H1 (cell line): Measurements from ENCODE around the gene KIF21A. TPM values are rescaled to one million over a fixed set of nuclear protein-coding genes. Genes with fewer than 3 reads are reported as not detected.

ENCODE experiments used
- CTCF ChIA-PET: fragments of 300-600 bp; sonication (Branson Sonifier 250); formaldehyde crosslinking; loops from one replicate; lab custom pipeline; 2021; ENCODE audit not compliant: partially characterized antibody; lab: Charles Lee
- POLR2A ChIA-PET: fragments of 300-600 bp; sonication (Branson Sonifier 250); formaldehyde crosslinking; loops from one replicate; lab custom pipeline; 2021; ENCODE audit warnings: inconsistent platforms; ENCODE audit not compliant: partially characterized antibody; lab: Charles Lee
- DNase-seq, 2 experiments: peaks; one replicate each; pipeline versions ENCODE4 v3.0.0 to v3.0.0-alpha.2; 2010 to 2022; ENCODE audit warnings: low spot score in 2 of 2, low read depth in 1 of 2, mixed read lengths in 1 of 2
- FAIRE-seq: peaks from 2 replicates; lab custom pipeline; 2011; peaks lifted over from hg19 to GRCh38; lab: Jason Lieb, UNC
- H2AFZ ChIP-seq: 2 replicates; pipeline ENCODE4 v1.8.1; 2012; ENCODE audit warnings: low read length, inconsistent platforms
- H2AK5ac ChIP-seq: 2 replicates; pipeline ENCODE4 v1.6.1; 2013; ENCODE audit warnings: low read depth, low read length
- H2BK120ac ChIP-seq: replicated peaks from 2 replicates; pipeline ENCODE3; 2013; ENCODE audit warnings: low read depth, low read length, inconsistent platforms
- H2BK12ac ChIP-seq: 2 replicates; pipeline ENCODE4 v1.6.1; 2013; ENCODE audit warnings: low read depth, low read length
- H2BK15ac ChIP-seq: 2 replicates; pipeline ENCODE4 v1.6.1; 2013; ENCODE audit warnings: low read length
- H2BK20ac ChIP-seq: 2 replicates; pipeline ENCODE4 v1.6.1; 2013; ENCODE audit warnings: low read length
- H2BK5ac ChIP-seq: 2 replicates; pipeline ENCODE4 v1.6.1; 2013; ENCODE audit warnings: low read depth, low read length
- H3K14ac ChIP-seq: 2 replicates; pipeline ENCODE4 v1.6.1; 2013; ENCODE audit warnings: inconsistent platforms; ENCODE audit not compliant: insufficient read length
- H3K18ac ChIP-seq: 2 replicates; pipeline ENCODE4 v1.6.1; 2013; ENCODE audit warnings: low read length; ENCODE audit errors: extremely low read depth
- H3K23ac ChIP-seq: 2 replicates; pipeline ENCODE4 v1.6.1; 2013; ENCODE audit warnings: inconsistent platforms; ENCODE audit not compliant: insufficient read length
- H3K23me2 ChIP-seq: 2 replicates; pipeline ENCODE4 v1.6.1; 2013; ENCODE audit warnings: low read depth, low read length
- H3K27ac ChIP-seq: 2 replicates; pipeline ENCODE4 v1.6.1; 2011; ENCODE audit warnings: low read depth, low read length, inconsistent platforms
- H3K27me3 ChIP-seq, 4 experiments: replicated peaks in 1 of 4; 1 replicate in 1 of 4; 2 replicates in 3 of 4; pipeline versions ENCODE4 v1.6.1 to v1.8.1; 2011 to 2013; ENCODE audit warnings: low read length in 3 of 4, mild to moderate bottlenecking in 3 of 4, inconsistent platforms in 2 of 4, mixed read lengths in 2 of 4, moderate library complexity in 1 of 4; ENCODE audit not compliant: control insufficient read depth in 3 of 4, insufficient read depth in 3 of 4; ENCODE audit errors: extremely low read depth in 1 of 4
- H3K36me3 ChIP-seq, 4 experiments: 2 replicates each; pipeline versions ENCODE4 v1.6.1 to v1.8.1; 2011 to 2013; ENCODE audit warnings: mild to moderate bottlenecking in 4 of 4, low read length in 3 of 4, moderate library complexity in 2 of 4, control low read depth in 1 of 4, inconsistent platforms in 1 of 4; ENCODE audit not compliant: insufficient read depth in 4 of 4, control insufficient read depth in 2 of 4
- H3K4ac ChIP-seq: replicated peaks from 2 replicates; pipeline ENCODE3; 2013; ENCODE audit warnings: low read length, low read depth, mixed read lengths, inconsistent platforms; ENCODE audit not compliant: insufficient read length
- H3K4me1 ChIP-seq, 4 experiments: replicated peaks in 1 of 4; 1 replicate in 1 of 4; 2 replicates in 3 of 4; pipeline versions ENCODE4 v1.6.1 to v1.8.1; 2011 to 2013; ENCODE audit warnings: low read length in 3 of 4, inconsistent platforms in 2 of 4, mixed read lengths in 1 of 4; ENCODE audit not compliant: insufficient read depth in 4 of 4, control insufficient read depth in 3 of 4
- H3K4me2 ChIP-seq, 2 experiments: 2 replicates each; pipeline versions ENCODE4 v1.6.1 to v1.8.1; 2011 to 2013; ENCODE audit warnings: low read depth in 2 of 2, low read length in 2 of 2, control low read depth in 1 of 2, inconsistent platforms in 1 of 2, mild to moderate bottlenecking in 1 of 2; ENCODE audit not compliant: insufficient read depth in 1 of 2
- H3K4me3 ChIP-seq, 4 experiments: fragments of 200-600, 300-600 bp in 1 of 4; sonication (generic), shearing (Covaris generic), sonication (Bioruptor Twin) in 1 of 4; 2 replicates each; pipeline versions ENCODE4 v1.5.1 to v1.8.1; 2011 to 2016; ENCODE audit warnings: low read length in 4 of 4, low read depth in 3 of 4, control low read depth in 2 of 4, inconsistent platforms in 2 of 4, mild to moderate bottlenecking in 2 of 4, mixed read lengths in 1 of 4, moderate library complexity in 1 of 4; ENCODE audit not compliant: insufficient read depth in 2 of 4; ENCODE audit errors: extremely low read depth in 1 of 4
- H3K56ac ChIP-seq: replicated peaks from 2 replicates; pipeline ENCODE3; 2013; ENCODE audit warnings: low read depth, mild to moderate bottlenecking, mixed read lengths, low read length, inconsistent platforms; ENCODE audit not compliant: insufficient read length
- H3K79me1 ChIP-seq: 2 replicates; pipeline ENCODE4 v1.6.1; 2013; ENCODE audit warnings: low read depth, low read length, control low read depth
- H3K79me2 ChIP-seq, 2 experiments: 2 replicates each; pipeline versions ENCODE4 v1.6.1 to v1.8.1; 2012 to 2013; ENCODE audit warnings: low read length in 2 of 2, mild to moderate bottlenecking in 2 of 2, inconsistent platforms in 1 of 2; ENCODE audit not compliant: insufficient read depth in 2 of 2, control insufficient read depth in 1 of 2
- H3K9ac ChIP-seq, 4 experiments: replicated peaks in 1 of 4; 1 replicate in 1 of 4; 2 replicates in 3 of 4; pipeline versions ENCODE4 v1.6.1 to v1.8.1; 2011 to 2013; ENCODE audit warnings: low read depth in 3 of 4, low read length in 3 of 4, control low read depth in 2 of 4, mild to moderate bottlenecking in 2 of 4, moderate library complexity in 2 of 4, inconsistent platforms in 1 of 4; ENCODE audit errors: extremely low read depth in 1 of 4
- H3K9me3 ChIP-seq, 2 experiments: 2 replicates each; pipeline versions ENCODE4 v1.6.1 to v1.8.1; 2012 to 2013; ENCODE audit warnings: mild to moderate bottlenecking in 2 of 2, moderate library complexity in 2 of 2, control low read depth in 1 of 2, inconsistent platforms in 1 of 2, low read depth in 1 of 2, low read length in 1 of 2, mixed read lengths in 1 of 2; ENCODE audit not compliant: insufficient read depth in 2 of 2
- H4K20me1 ChIP-seq, 2 experiments: replicated peaks in 1 of 2; 2 replicates each; pipeline versions ENCODE3 to v1.8.1; 2011 to 2013; ENCODE audit warnings: inconsistent platforms in 2 of 2, low read length in 2 of 2, mild to moderate bottlenecking in 1 of 2; ENCODE audit not compliant: insufficient read depth in 2 of 2, control insufficient read depth in 1 of 2
- H4K5ac ChIP-seq: 2 replicates; pipeline ENCODE4 v1.6.1; 2013; ENCODE audit warnings: low read length, low read depth, mixed read lengths, inconsistent platforms; ENCODE audit not compliant: insufficient read length
- H4K8ac ChIP-seq: 2 replicates; pipeline ENCODE4 v1.8.0; 2013; ENCODE audit warnings: mild to moderate bottlenecking, moderate library complexity, low read length, inconsistent platforms; ENCODE audit not compliant: insufficient read depth; ENCODE audit errors: extremely low read depth
- H4K91ac ChIP-seq: replicated peaks from 2 replicates; pipeline ENCODE3; 2013; ENCODE audit warnings: low read length, mixed read lengths, inconsistent platforms; ENCODE audit not compliant: insufficient read length
- ASH2L ChIP-seq: fragments of 200-600, 300-600 bp; sonication (generic); IDR thresholded peaks from one replicate; pipeline ENCODE4 v1.7.1; 2017; ENCODE audit warnings: low read length
- BACH1 ChIP-seq: IDR thresholded peaks from 2 replicates; pipeline ENCODE4 v1.6.1; 2012; ENCODE audit warnings: low read length, improper control_type of control experiment
- CBX8 ChIP-seq: fragments of 300-800, 300-1000 bp; sonication (generic); IDR thresholded peaks from 2 replicates; pipeline ENCODE4 v1.7.1; 2016; ENCODE audit warnings: low read depth, low read length, borderline replicate concordance
- JUN ChIP-seq: IDR thresholded peaks from 2 replicates; pipeline ENCODE4 v1.6.1; 2011; ENCODE audit warnings: low read depth, mild to moderate bottlenecking, improper control_type of control experiment, low read length
- JUND ChIP-seq: IDR thresholded peaks from 2 replicates; pipeline ENCODE4 v1.6.1; 2011; ENCODE audit warnings: mild to moderate bottlenecking, improper control_type of control experiment, low read length
- KDM1A ChIP-seq: fragments of 200-600, 300-600 bp; sonication (generic); IDR thresholded peaks from 2 replicates; pipeline ENCODE4 v1.7.1; 2016; ENCODE audit warnings: mild to moderate bottlenecking, low read length, borderline replicate concordance
- KDM4A ChIP-seq: IDR thresholded peaks from one replicate; pipeline ENCODE4 v1.7.1; 2012; ENCODE audit warnings: low read depth, mild to moderate bottlenecking, moderate library complexity, low read length, inconsistent platforms; ENCODE audit not compliant: severe bottlenecking
- RBBP5 ChIP-seq: IDR thresholded peaks from 2 replicates; pipeline ENCODE4 v1.7.1; 2012; ENCODE audit warnings: low read depth, mild to moderate bottlenecking, inconsistent platforms, low read length, moderate library complexity, borderline replicate concordance
- RNF2 ChIP-seq: fragments of 200-900, 300-1000 bp; sonication (generic); IDR thresholded peaks from 2 replicates; pipeline ENCODE4 v1.7.1; 2016; ENCODE audit warnings: borderline replicate concordance, low read depth, mild to moderate bottlenecking, antibody characterized with exemption, low read length; ENCODE audit not compliant: poor library complexity, severe bottlenecking; ENCODE audit errors: missing control alignments
- SIN3A ChIP-seq, 2 experiments: IDR thresholded peaks in 1 of 2; conservative IDR thresholded peaks in 1 of 2; 2 replicates each; pipeline ENCODE4 v1.6.1; 2011 to 2012; ENCODE audit warnings: low read length in 2 of 2, improper control_type of control experiment in 1 of 2, low read depth in 1 of 2, mild to moderate bottlenecking in 1 of 2
- SIX5 ChIP-seq: IDR thresholded peaks from 2 replicates; pipeline ENCODE4 v1.6.1; 2011; ENCODE audit warnings: mild to moderate bottlenecking, low read depth, low read length
- SP1 ChIP-seq: IDR thresholded peaks from 2 replicates; pipeline ENCODE4 v1.6.1; 2011; ENCODE audit warnings: low read depth, low read length
- polyA plus RNA-seq, 7 experiments: library from polyadenylated mRNA; depleted of rRNA in 3 of 7; stranded (reverse) in 5 of 7; unstranded in 2 of 7; fragments of >200 nt in 5 of 7; fragments of 200-250 nt in 2 of 7; gene quantifications; 1 replicate in 5 of 7; 2 replicates in 1 of 7; 4 replicates in 1 of 7; pipeline versions ENCODE4 v1.2.1 to v1.2.3, GENCODE V29; 2011 to 2013; ENCODE audit warnings: missing spikeins in 2 of 7, mixed read lengths in 2 of 7
- total RNA-seq: library from RNA; stranded (reverse); fragmentation: NEBNext Ultra II Directional; extraction: Animal tissue kit (Norgen Biotek cat#: 25700); gene quantifications from 2 replicates; pipeline ENCODE4 v1.2.1, GENCODE V29; 2021
- TF ChIP-seq, protein P1 (sequence below): IDR thresholded peaks from 2 replicates; pipeline ENCODE4 v1.6.1; 2012; ENCODE audit warnings: low read length, inconsistent platforms

KIF21A gene
- total and polyA plus RNA-seq, 2 of the 8 experiments (the other 6 are each of a cell fraction or from before 2014, with no cell fraction given), result 10.0 to 26.0 TPM

DNA sequence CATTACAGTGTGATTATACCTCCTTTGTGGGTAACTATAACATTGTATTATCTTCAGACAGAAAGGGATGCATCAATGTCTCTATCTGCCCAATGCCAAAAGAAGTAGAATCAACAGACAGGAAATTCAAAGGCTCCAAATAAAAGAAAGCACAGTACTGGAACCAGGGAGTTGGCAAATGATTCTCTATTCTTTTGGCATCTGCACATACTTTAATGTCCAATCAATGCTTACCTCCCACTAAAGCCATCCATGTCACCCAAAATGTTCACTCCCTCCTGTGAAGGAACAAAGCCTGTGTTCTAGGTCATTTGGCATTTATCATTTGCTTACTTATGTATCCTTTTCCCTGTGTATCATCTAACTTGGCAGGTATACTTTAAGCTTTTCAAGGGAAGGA lies 36.7 kb downstream of the KIF21A start:
- no peak overlapping the region for H2BK5ac ChIP-seq
- H3K23me2 ChIP-seq, result no peaks in the 10 kb centered on the region
- no peak for DNase-seq
- no peaks in the 10 kb centered on the region for H4K20me1 ChIP-seq
- no peak overlapping the region for H4K91ac ChIP-seq
- H3K36me3 ChIP-seq, result no peaks in the 10 kb centered on the region
- no peak overlapping the region for H2BK12ac ChIP-seq
- H3K4ac ChIP-seq, result no peak overlapping the region
- no peak overlapping the region for H4K8ac ChIP-seq
- no peak overlapping the region; a peak in 1 of 7 replicates for H3K9ac ChIP-seq
- H3K79me1 ChIP-seq, result no peaks in the 10 kb centered on the region
- no peak overlapping the region for H3K56ac ChIP-seq
- no peak overlapping the region for H3K23ac ChIP-seq
- POLR2A ChIA-PET, result interaction anchor here (0.8 kb wide), 1 partner anchor 12 kb away, joined by 4 read pairs; no protein-coding TSS in a partner anchor
- H3K4me3 ChIP-seq, result no peak overlapping the region
- no peak overlapping the region for H2BK15ac ChIP-seq
- H3K9me3 ChIP-seq, result no peaks in the 10 kb centered on the region
- no peak overlapping the region for H3K18ac ChIP-seq
- H2BK20ac ChIP-seq, result no peak overlapping the region
- H2BK120ac ChIP-seq, result no peak overlapping the region
- TF ChIP-seq JUN (no peak), CBX8 (no peak), RBBP5 (no peak), SP1 (no peak), KDM1A (no peak), ASH2L (no peak), BACH1 (no peak), KDM4A (no peak), JUND (no peak), SIX5 (no peak), RNF2 (no peak), SIN3A (conservative IDR thresholded peaks at IDR 0.05 in 1 of 2, IDR thresholded peaks at IDR 0.05 in 1 of 2; ENCODE audit: low read depth in 1 of 2, low read length in 2 of 2) (no peak)
- TF ChIP-seq, protein P1, sequence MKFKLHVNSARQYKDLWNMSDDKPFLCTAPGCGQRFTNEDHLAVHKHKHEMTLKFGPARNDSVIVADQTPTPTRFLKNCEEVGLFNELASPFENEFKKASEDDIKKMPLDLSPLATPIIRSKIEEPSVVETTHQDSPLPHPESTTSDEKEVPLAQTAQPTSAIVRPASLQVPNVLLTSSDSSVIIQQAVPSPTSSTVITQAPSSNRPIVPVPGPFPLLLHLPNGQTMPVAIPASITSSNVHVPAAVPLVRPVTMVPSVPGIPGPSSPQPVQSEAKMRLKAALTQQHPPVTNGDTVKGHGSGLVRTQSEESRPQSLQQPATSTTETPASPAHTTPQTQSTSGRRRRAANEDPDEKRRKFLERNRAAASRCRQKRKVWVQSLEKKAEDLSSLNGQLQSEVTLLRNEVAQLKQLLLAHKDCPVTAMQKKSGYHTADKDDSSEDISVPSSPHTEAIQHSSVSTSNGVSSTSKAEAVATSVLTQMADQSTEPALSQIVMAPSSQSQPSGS, result no peak
- TF ChIP-seq, all 59 proteins: peak for 0
- H3K27ac ChIP-seq, result no peak overlapping the region
- H3K79me2 ChIP-seq, result peaks cover 0 to 19% of the 10 kb centered on the region in 2 experiments; a peak in 2 of 4 replicates
- no peak overlapping the region for H3K14ac ChIP-seq
- H2AFZ ChIP-seq, result no peak overlapping the region
- no peak overlapping the region for H3K4me2 ChIP-seq
- CTCF ChIA-PET, result interaction anchor here (1.1 kb wide), 1 partner anchor 31 kb away, joined by 3 read pairs; no protein-coding TSS in a partner anchor
- peaks cover 0 to 4% (median 2%) of the 10 kb centered on the region in 4 experiments; a peak in 4 of 7 replicates for H3K4me1 ChIP-seq
- no peak overlapping the region for H2AK5ac ChIP-seq
- no peak for FAIRE-seq
- no peaks in the 10 kb centered on the region for H3K27me3 ChIP-seq
- H4K5ac ChIP-seq, result no peak overlapping the region
